HFFc6 (cell line): ENCODE data around the gene CD46. TPM values are rescaled to one million over a fixed set of nuclear protein-coding genes. Genes with fewer than 3 reads are reported as not detected.
"Not testable (repeated sequence)": the region's sequence is repeated elsewhere in the genome, so short reads cannot be mapped to it uniquely, and the experiment has no call there.

Source experiments
- DNase-seq: peaks from one replicate; pipeline ENCODE4 v3.0.0-alpha.2; 2018
- H3K27ac Mint-ChIP-seq: 2 replicates; pipeline ENCODE4 v1.8.0; 2020; ENCODE audit warnings: mild to moderate bottlenecking, mixed read lengths
- H3K27me3 Mint-ChIP-seq: 2 replicates; pipeline ENCODE4 v1.8.0; 2021; ENCODE audit warnings: mild to moderate bottlenecking, moderate library complexity, mixed read lengths; ENCODE audit not compliant: insufficient read depth
- H3K36me3 Mint-ChIP-seq: 2 replicates; pipeline ENCODE4 v1.8.0; 2021; ENCODE audit warnings: low read depth, mixed read lengths
- H3K4me1 Mint-ChIP-seq: 2 replicates; pipeline ENCODE4 v1.8.0; 2020; ENCODE audit warnings: low read depth, mixed read lengths
- H3K4me3 Mint-ChIP-seq: 2 replicates; pipeline ENCODE4 v1.8.0; 2020; ENCODE audit warnings: mild to moderate bottlenecking, moderate library complexity, mixed read lengths
- H3K9me3 Mint-ChIP-seq: 2 replicates; pipeline ENCODE4 v1.8.0; 2020; ENCODE audit warnings: mild to moderate bottlenecking, mixed read lengths
- total RNA-seq, 6 experiments: library from RNA; stranded (reverse); fragmentation: NEBNext Ultra II Directional; extraction: Animal tissue kit (Norgen Biotek cat#: 25700); gene quantifications; 2 replicates in 1 of 6; 3 replicates in 5 of 6; pipeline ENCODE4 v1.2.3, GENCODE V29; 2021
- TF ChIP-seq, protein P1 (sequence below): fragments of 200-600 bp; sonication (generic); IDR thresholded peaks from 2 replicates; pipeline ENCODE4 v1.5.0; 2021; ENCODE audit warnings: antibody characterized with exemption, mild to moderate bottlenecking

The CD46 gene
- total RNA-seq, 6 experiments from 2014 or later, result 134 to 152 (median 142) TPM

DNA sequence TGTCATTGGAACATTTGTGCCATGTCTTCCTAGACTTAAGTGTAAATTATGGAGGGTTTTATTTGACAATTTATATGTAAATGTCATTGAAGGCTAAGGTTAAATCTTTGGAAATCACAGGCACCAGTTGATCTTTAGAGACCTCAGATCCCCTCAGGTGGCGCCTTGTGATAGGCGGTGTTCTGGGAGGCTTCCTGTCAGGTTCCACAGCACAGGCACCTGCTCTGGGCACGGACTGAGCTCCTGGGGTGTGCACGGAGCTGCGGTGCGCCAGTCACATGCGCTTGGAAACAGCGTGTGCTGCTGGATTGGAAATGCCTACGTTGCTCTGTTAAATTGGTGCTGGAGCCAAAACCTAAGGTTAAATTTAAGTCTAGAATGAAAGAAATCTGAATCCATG is 12.1 kb downstream of the CD46 start:
- H3K4me3 Mint-ChIP-seq, result no peak overlapping the region
- H3K9me3 Mint-ChIP-seq, result no peaks in the 10 kb centered on the region
- no peak for DNase-seq
- peaks cover 46% of the 10 kb centered on the region for H3K36me3 Mint-ChIP-seq
- H3K27ac Mint-ChIP-seq, result peak overlapping the region; percentile 15; the same call in 1 of the 2 replicates
- TF ChIP-seq, protein P1, sequence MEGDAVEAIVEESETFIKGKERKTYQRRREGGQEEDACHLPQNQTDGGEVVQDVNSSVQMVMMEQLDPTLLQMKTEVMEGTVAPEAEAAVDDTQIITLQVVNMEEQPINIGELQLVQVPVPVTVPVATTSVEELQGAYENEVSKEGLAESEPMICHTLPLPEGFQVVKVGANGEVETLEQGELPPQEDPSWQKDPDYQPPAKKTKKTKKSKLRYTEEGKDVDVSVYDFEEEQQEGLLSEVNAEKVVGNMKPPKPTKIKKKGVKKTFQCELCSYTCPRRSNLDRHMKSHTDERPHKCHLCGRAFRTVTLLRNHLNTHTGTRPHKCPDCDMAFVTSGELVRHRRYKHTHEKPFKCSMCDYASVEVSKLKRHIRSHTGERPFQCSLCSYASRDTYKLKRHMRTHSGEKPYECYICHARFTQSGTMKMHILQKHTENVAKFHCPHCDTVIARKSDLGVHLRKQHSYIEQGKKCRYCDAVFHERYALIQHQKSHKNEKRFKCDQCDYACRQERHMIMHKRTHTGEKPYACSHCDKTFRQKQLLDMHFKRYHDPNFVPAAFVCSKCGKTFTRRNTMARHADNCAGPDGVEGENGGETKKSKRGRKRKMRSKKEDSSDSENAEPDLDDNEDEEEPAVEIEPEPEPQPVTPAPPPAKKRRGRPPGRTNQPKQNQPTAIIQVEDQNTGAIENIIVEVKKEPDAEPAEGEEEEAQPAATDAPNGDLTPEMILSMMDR, result no peak
- H3K27me3 Mint-ChIP-seq, result no peaks in the 10 kb centered on the region
- H3K4me1 Mint-ChIP-seq, result no peaks in the 10 kb centered on the region

DNA sequence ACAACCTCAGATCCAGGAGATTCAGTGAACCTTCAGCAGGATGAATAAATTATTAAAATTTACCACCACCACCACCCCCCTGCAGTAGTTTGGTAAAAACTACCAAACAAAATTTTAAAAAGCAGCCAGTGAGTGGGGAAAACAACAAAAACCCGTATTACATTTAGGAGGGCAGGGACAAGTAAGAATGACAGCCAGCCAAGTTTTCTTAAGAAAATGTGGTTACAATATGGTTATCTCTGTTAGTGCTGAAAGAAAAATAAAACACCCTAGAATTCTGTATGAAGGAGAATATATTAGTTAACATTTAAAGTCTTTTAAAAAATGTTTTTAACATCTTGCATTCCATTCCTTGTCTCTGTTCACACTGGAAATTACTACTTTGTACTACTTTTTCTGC is 14.7 kb downstream of the CD46 start:
- H3K27ac Mint-ChIP-seq, result no peak overlapping the region; the same call in 1 of the 2 replicates
- H3K4me3 Mint-ChIP-seq, result no peak overlapping the region
- H3K27me3 Mint-ChIP-seq, result no peaks in the 10 kb centered on the region
- TF ChIP-seq, protein P1, result no peak
- no peak for DNase-seq
- H3K9me3 Mint-ChIP-seq, result peaks cover 9% of the 10 kb centered on the region
- H3K4me1 Mint-ChIP-seq, result no peaks in the 10 kb centered on the region
- H3K36me3 Mint-ChIP-seq, result peaks cover 58% of the 10 kb centered on the region

DNA sequence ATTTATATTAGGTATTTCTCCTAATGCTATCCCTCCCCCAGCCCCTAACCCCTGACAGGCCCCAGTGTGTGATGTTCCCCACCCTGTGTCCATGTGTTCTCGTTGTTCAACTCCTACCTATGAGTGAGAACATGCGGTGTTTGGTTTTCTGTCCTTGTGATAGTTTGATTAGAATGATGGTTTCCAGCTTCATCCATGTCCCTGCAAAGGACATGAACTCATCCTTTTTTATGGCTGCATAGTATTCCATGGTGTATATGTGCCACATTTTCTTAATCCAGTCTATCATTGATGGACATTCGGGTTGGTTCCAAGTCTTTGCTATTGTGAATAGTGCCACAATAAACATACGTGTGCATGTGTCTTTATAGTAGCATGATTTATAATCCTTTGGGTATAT is 18.7 kb downstream of the CD46 start:
- not testable (repeated sequence) for DNase-seq, H3K27me3 Mint-ChIP-seq, H3K4me3 Mint-ChIP-seq, H3K27ac Mint-ChIP-seq, H3K4me1 Mint-ChIP-seq
- peaks cover 52% of the 10 kb centered on the region for H3K36me3 Mint-ChIP-seq
- peaks cover 13% of the 10 kb centered on the region for H3K9me3 Mint-ChIP-seq

DNA sequence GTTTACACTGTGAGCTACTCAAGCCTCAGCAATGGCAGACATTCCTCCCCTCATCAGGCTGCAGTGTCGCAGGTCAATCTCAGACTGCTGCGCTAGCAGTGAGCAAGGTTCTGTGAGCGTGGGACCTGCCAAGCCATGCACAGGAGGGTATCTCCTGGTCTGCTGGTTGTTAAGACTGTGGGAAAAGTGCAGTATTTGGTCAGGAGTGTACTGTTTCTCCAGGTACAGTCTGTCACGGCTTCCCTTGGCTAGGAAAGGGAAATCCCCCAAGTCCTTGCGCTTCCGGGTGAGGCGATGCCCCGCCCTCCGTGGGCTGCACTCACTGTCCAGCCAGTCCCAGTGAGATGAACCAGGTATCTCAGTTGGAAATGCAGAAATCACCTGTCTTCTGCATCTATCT is 24.2 kb downstream of the CD46 start:
- peaks cover 14% of the 10 kb centered on the region for H3K4me1 Mint-ChIP-seq
- H3K27ac Mint-ChIP-seq, DNase-seq, H3K9me3 Mint-ChIP-seq, H3K27me3 Mint-ChIP-seq, H3K4me3 Mint-ChIP-seq: not testable (repeated sequence)
- peaks cover 47% of the 10 kb centered on the region for H3K36me3 Mint-ChIP-seq

DNA sequence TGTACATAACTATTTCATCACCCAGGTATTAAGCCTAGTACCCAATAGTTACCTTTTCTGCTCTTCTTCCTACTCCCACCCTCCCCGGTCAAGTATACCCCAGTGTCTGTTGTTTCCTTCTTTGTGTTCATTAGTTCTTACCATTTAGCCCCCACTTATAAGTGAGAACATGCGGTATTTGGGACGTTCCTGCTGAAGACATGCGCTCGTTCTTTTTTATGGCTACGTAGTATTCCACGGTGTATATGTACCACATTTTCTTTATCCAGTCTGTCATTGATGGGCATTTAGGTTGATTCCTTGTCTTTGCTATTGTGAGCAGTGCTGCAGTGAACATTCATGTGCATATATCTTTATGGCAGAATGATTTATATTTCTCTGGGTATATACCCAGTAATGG is 25.6 kb downstream of the CD46 start:
- DNase-seq, H3K27ac Mint-ChIP-seq, H3K9me3 Mint-ChIP-seq, H3K4me3 Mint-ChIP-seq, H3K27me3 Mint-ChIP-seq: not testable (repeated sequence)
- Mint-ChIP-seq H3K36me3 (peaks cover 39% of the 10 kb centered on the region), H3K4me1 (peaks cover 14% of the 10 kb centered on the region)

DNA sequence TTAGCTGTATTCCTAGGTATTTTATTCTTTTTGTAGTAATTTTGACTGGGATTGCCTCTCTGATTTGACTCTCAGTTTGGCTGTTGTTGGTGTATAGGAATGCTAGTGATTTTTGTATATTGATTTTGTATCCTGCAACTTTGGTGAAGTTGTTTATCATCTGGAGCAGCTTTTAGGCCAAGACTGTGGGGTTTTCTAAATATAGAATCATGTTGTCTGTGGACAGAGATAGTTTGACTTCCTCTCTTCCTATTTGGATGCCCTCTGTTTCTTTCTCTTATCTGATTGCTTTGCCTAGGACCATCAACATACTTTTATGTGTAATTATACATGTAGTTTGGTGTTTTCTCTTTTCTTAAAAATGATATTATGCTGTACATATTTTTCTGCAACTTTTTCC is 27.2 kb downstream of the CD46 start:
- Mint-ChIP-seq H3K27ac (peak overlapping the region; percentile 34; the same call in 1 of the 2 replicates), H3K4me1 (peaks cover 14% of the 10 kb centered on the region), H3K36me3 (peaks cover 37% of the 10 kb centered on the region), H3K4me3 (no peak overlapping the region), H3K9me3 (no peaks in the 10 kb centered on the region), H3K27me3 (no peaks in the 10 kb centered on the region)
- no peak for DNase-seq
- TF ChIP-seq, protein P1, result no peak

DNA sequence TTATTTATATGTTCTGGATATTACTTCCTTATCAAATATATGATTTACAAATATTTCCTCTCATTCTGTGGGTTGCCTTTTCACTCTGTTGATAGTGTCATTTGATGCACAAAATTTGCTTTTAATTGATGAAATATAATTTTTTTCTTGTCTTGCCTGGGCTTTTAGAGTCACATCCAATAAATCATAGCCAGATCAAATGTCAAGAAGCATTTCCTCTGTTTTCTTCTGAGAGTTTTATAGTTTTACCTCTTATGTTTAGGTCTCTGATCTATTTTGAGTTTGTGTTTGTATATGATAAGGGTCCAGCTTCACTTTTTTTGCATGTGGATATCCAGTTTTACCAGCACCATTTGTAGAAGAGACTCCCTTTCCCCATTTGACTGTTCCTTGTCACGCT is 29.5 kb downstream of the CD46 start:
- Mint-ChIP-seq H3K27ac (no peak overlapping the region), H3K27me3 (no peaks in the 10 kb centered on the region), H3K4me1 (peaks cover 14% of the 10 kb centered on the region), H3K36me3 (peaks cover 42% of the 10 kb centered on the region), H3K9me3 (no peaks in the 10 kb centered on the region), H3K4me3 (no peak overlapping the region)
- TF ChIP-seq, protein P1, result no peak
- DNase-seq, result no peak
